Neural cell (in vitro differentiated cells): ENCODE data around the gene ALX3.

Source experiments
- EP300 ChIP-seq: fragments of 450-650 bp; conservative IDR thresholded peaks from 2 replicates; pipeline ENCODE4 v1.6.1; 2014; ENCODE audit warnings: antibody characterized with exemption, mild to moderate bottlenecking, moderate library complexity; ENCODE audit not compliant: poor library complexity, severe bottlenecking
- EZH2 ChIP-seq: fragments of 200-600, 300-800 bp; shearing (Covaris generic), sonication (generic); IDR thresholded peaks from 2 replicates; pipeline ENCODE4 v1.6.1; 2014; ENCODE audit warnings: antibody characterized with exemption, low read length, borderline replicate concordance, mild to moderate bottlenecking; ENCODE audit not compliant: insufficient read depth, poor library complexity, severe bottlenecking
- RAD21 ChIP-seq: fragments of 450-650 bp; conservative IDR thresholded peaks from 2 replicates; pipeline ENCODE4 v1.6.1; 2014; ENCODE audit warnings: antibody characterized with exemption, mild to moderate bottlenecking, moderate library complexity
- TF ChIP-seq, protein P1 (sequence below): fragments of 450-650 bp; IDR thresholded peaks from 2 replicates; pipeline ENCODE4 v1.5.1; 2014; ENCODE audit warnings: antibody characterized with exemption, mild to moderate bottlenecking, moderate library complexity; ENCODE audit not compliant: poor library complexity, severe bottlenecking
- TF ChIP-seq, protein P2 (sequence below): IDR thresholded peaks from 2 replicates; pipeline ENCODE4 v1.6.1; 2012; ENCODE audit warnings: borderline replicate concordance

DNA sequence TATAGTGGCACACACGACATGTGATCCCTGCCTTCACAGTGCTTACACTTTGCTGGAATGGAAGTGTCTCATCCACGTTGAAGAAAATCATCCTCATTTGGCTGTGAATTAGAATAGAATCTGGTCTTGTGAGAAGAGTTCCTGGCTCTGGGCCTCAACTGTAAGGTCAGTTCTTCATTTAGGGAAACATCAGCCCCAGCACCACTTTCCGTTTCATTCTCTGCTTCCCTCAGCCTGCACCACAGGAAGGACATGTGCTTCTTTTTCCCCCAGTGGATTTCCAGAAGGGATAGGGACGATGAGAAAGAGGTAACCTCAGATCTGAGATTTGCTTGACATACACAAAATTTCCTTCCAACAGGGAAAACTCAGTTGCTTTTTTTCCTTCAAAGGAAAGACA lies 3.7 kb upstream of the ALX3 start:
- TF ChIP-seq, protein P1, sequence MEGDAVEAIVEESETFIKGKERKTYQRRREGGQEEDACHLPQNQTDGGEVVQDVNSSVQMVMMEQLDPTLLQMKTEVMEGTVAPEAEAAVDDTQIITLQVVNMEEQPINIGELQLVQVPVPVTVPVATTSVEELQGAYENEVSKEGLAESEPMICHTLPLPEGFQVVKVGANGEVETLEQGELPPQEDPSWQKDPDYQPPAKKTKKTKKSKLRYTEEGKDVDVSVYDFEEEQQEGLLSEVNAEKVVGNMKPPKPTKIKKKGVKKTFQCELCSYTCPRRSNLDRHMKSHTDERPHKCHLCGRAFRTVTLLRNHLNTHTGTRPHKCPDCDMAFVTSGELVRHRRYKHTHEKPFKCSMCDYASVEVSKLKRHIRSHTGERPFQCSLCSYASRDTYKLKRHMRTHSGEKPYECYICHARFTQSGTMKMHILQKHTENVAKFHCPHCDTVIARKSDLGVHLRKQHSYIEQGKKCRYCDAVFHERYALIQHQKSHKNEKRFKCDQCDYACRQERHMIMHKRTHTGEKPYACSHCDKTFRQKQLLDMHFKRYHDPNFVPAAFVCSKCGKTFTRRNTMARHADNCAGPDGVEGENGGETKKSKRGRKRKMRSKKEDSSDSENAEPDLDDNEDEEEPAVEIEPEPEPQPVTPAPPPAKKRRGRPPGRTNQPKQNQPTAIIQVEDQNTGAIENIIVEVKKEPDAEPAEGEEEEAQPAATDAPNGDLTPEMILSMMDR = no peak
- TF ChIP-seq EP300 = no peak
- TF ChIP-seq, protein P2, sequence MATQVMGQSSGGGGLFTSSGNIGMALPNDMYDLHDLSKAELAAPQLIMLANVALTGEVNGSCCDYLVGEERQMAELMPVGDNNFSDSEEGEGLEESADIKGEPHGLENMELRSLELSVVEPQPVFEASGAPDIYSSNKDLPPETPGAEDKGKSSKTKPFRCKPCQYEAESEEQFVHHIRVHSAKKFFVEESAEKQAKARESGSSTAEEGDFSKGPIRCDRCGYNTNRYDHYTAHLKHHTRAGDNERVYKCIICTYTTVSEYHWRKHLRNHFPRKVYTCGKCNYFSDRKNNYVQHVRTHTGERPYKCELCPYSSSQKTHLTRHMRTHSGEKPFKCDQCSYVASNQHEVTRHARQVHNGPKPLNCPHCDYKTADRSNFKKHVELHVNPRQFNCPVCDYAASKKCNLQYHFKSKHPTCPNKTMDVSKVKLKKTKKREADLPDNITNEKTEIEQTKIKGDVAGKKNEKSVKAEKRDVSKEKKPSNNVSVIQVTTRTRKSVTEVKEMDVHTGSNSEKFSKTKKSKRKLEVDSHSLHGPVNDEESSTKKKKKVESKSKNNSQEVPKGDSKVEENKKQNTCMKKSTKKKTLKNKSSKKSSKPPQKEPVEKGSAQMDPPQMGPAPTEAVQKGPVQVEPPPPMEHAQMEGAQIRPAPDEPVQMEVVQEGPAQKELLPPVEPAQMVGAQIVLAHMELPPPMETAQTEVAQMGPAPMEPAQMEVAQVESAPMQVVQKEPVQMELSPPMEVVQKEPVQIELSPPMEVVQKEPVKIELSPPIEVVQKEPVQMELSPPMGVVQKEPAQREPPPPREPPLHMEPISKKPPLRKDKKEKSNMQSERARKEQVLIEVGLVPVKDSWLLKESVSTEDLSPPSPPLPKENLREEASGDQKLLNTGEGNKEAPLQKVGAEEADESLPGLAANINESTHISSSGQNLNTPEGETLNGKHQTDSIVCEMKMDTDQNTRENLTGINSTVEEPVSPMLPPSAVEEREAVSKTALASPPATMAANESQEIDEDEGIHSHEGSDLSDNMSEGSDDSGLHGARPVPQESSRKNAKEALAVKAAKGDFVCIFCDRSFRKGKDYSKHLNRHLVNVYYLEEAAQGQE = no peak
- no peak for TF ChIP-seq EZH2
- no peak for TF ChIP-seq RAD21
